HG02571 (cell line): ENCODE data around the gene OR11A1.

Experiments used
- ATAC-seq: cut with Tn5 transposase; IDR thresholded peaks from one replicate; pipeline ENCODE4 v1.9.1; 2021; ENCODE audit warnings: mild to moderate bottlenecking, moderate library complexity; ENCODE audit not compliant: unreplicated experiment

The OR11A1 gene

GRCh38 chr6:29456971-29457370 lies at the start of gene OR11A1, which contains the start of gene OR2H1:
TSS of gene OR11A1 (minus strand) at chr6:29457071. CDS start at chr6:29427641, 29,430 bp downstream.
TSS of gene OR2H1 (plus strand) at chr6:29457155. CDS start at chr6:29461770, 4,615 bp downstream.
- no peak for ATAC-seq

DNA sequence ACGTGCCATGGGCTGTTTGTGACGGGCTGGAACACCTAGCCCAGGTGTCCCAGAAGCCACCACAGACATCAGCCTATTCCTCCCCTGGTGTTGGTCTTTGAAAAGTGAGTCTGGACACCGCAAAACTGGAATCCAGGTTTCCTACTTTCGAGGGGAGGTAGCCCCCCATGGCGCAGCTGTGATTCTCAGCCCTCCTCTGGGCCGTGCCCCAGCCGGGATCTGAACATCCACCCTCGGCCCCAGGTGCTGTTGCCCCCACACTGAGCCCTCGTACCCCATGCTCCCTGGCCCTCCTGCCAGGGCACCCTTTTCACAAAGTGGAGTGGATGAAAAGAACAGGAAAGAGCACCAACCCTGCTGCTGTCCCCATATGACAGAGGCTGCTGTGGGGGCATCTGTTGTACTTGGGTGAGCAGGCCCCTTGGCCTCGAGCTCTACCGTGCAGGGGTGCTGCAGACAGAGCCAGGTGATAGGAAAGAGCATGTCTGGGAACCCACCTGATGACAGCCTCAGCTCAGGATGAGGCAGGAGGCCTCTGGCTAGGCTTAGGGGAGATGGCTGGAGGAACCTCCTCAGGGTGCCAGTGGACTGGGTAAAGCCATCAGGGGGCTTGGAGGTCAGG lies 49.7 kb upstream of the OR11A1 start:
- no peak for ATAC-seq

- no peak for ATAC-seq
These were observed 48.9 kb upstream of the OR11A1 start for GRCh38 chr6:29505808-29506207.

- ATAC-seq = no peak
These were observed 48.1 kb upstream of the OR11A1 start for GRCh38 chr6:29504961-29505360.

DNA sequence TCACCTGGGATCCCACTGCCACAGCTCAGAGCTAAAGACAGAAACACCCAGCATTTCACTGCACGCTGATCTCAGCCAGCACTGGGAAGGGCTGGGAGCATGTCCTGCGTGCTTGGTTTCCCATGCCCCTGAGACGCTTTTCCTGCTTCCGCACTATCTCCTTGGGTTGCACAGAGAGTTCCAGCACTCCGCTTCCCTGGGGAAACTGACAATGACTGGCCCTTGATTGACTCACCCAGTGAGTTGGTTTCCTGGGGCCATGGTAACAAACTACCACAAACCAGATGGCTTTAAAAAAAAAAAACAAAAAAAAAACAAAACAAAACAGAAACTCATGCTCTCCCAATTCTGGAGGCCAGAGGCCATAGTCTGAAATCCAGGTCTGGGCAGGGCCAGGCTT lies 45.7 kb upstream of the OR11A1 start:
- ATAC-seq = no peak

GRCh38 chr6:29502181-29502580 lies 45.3 kb upstream of the OR11A1 start:
- ATAC-seq = no peak

DNA sequence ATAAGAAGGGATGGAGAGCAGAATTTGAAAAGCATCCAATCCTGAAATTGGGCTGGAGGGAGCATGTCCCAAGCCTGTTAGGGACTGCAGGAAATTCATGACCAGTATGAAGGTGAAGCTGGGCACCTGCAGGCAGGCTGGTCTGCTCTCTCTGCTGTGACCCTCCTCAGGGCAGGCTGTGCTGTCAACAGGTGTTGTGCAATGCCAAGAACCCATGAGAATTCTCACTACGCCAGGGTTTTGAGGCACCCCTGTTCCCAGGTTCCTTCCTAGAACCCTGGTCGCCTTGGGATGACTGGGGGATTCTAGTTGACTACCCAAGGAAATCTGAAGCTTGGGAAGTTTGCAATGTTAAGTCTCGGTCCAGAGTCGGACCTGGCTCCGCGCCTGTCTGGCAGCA lies 44.2 kb upstream of the OR11A1 start:
- no peak for ATAC-seq

DNA sequence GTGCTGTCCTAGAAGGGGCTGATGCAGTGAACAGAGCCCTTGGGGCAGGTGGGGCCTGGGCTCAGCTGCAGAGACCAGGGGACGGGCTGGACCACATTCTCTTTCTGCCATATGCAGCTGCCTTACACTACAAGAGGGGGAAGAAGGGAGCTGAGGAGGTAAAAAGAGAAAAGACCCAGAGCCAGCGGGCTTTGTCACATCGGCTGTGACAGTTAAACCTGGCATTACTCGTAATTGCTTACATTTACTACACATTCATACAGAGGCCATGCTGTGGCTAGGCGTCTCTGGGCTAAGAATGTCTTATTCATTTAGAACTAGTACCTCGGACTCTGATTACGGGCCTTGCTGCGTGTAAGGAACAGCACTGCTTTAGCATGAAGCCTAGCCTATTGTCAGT lies 43.7 kb upstream of the OR11A1 start:
- no peak for ATAC-seq

GRCh38 chr6:29499704-29500103 lies 42.8 kb upstream of the OR11A1 start:
- no peak for ATAC-seq

DNA sequence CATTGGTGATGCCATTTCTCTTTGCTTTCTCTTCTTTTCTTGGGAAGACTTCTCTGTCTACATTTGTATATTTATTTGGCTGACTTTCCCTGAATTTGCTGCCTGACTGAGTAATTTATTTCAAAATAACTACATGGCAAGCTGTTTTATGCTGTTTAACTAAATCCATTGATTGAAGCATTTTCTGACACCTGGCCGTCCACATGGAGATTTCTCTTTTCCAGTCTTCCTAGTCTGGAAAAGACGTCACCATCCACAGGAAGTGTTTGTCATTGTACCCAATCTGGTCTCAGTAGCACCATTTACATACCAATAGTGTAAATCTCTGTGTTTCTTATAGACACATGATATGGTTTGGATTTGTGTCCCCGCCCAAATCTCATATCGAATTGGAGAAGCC lies 40.1 kb upstream of the OR11A1 start:
- ATAC-seq = no peak

GRCh38 chr6:29495571-29495970 lies 38.7 kb upstream of the OR11A1 start:
- no peak for ATAC-seq

GRCh38 chr6:29494131-29494530 lies 37.3 kb upstream of the OR11A1 start:
- ATAC-seq = no peak

DNA sequence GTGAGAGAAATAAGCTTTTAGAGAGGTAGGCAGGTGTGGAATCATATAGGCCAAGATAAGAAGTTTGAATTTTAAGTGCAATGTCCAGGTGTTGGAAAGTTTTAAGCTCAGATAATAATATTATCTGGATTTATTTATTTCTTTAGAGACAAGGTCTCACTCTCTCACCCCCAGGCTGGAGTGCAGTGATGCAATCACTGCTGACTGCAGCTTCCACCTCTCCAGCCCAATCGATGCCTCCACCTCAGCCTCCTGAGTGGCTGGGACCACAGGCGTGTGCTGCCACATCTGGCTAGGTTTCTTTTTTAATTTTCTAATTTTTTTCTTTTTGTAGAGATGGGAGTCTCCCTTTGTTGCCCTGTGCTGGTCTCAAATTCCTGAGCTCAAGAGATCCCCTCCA lies 36.4 kb upstream of the OR11A1 start:
- no peak for ATAC-seq

GRCh38 chr6:29491574-29491973 lies 34.7 kb upstream of the OR11A1 start:
- no peak for ATAC-seq

DNA sequence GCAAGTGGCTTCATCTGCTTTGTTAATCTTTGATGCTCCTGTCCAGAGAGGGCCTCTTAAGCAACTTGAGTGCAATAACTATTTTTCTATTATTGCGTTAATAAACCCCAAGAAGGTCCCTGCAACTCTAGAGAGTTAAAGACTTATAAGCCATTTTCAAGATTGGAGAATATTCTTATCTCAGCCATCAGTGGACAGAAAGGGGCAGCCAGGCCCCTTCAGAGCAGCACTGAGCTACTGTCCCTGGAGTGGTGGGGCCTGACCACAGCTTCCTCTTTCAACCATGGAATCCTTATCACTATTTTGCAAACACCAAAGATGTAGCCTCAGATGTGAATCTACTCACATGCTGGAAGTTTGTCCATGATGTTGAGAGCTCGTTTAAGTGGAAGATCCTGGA lies 33.7 kb upstream of the OR11A1 start:
- ATAC-seq = no peak

DNA sequence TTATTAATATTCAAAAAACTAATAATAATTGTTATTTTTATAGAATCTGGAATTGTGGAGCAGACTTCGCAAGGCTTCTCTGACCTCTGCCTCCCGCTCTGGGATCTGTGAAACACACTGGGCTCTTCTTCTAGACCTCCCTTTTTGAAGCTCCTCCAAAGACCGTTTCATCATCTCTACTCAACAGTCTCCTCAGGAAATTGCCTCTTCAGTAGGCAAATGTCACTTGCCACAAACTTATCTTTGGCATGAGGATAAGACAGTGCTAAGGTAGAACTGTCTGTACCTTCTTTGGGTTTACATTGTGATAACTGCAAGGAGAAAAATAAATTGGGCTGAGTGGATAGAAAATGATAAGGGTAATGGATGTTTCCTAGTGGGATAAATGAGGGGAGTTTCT lies 33.2 kb upstream of the OR11A1 start:
- no peak for ATAC-seq

DNA sequence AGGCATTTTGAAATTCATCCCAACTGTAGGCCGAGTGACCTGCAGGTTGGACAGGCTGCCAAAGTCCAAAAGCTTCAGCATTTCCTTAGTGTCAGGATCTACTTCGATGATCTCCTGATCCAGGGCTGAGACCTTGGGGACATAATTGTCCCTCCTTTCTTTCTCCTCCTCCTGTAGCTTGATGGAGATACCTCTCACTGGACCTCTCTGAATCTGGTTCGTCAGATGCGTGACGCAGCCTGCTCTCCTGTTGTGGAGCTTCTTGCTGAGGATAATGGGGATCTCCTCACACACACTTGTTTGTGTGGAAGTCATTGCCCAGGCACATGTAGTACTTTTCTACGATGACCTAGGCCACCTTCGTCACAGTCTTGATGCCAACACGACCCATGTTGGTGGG lies 32.4 kb upstream of the OR11A1 start:
- no peak for ATAC-seq

- no peak for ATAC-seq
These were observed 32.0 kb upstream of the OR11A1 start for GRCh38 chr6:29488874-29489273.

- ATAC-seq = no peak
These were observed 30.8 kb upstream of the OR11A1 start, which contains the start of gene MAS1L for GRCh38 chr6:29487660-29488059. TSS of gene MAS1L (minus strand) at chr6:29487956. CDS start at chr6:29487902, 54 bp downstream.

DNA sequence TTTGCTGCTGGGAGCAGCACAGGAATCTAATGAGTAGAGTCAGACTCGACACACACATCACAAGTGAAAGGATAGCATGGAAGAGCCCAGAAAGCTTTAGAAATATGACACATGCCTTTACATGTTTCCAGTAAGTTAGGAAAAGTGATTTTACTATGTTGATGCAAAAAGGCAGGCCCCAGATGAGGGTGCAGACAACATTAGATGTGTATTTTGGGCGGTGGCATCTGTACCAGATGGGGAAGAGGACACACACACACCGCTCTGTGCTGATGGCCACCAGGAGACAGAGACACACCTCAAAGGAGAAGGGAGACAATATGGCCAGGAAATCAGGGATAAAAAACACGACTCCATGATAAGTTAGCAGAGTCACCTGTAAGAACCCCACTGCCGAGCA lies 30.3 kb upstream of the OR11A1 start:
- no peak for ATAC-seq

GRCh38 chr6:29486577-29486976 lies 29.7 kb upstream of the OR11A1 start:
- ATAC-seq = no peak

GRCh38 chr6:29483735-29484134 lies 26.9 kb upstream of the OR11A1 start:
- no peak for ATAC-seq

- no peak for ATAC-seq
These were observed 26.3 kb upstream of the OR11A1 start for GRCh38 chr6:29483186-29483585.
